Activated CD8-positive, alpha-beta T cell treated with anti-CD3 and anti-CD28 coated beads for 36 hours (primary cell): Measurements from ENCODE around the gene ARPP21. TPM values are rescaled to one million over a fixed set of nuclear protein-coding genes. Genes with fewer than 3 reads are reported as not detected.

Experiments used
- ATAC-seq: fragments of 200-7000 bp; cut with Tn5 transposase; one replicate; pipeline ENCODE4 v1.10.0; 2021; ENCODE audit warnings: mild to moderate bottlenecking, moderate library complexity
- CTCF ChIA-PET: fragments of 350-600 bp; sonication (Branson Sonifier 250); formaldehyde crosslinking; loops from one replicate; lab custom pipeline; 2021; ENCODE audit warnings: antibody characterized with exemption; lab: Charles Lee
- POLR2A ChIA-PET: fragments of 350-600 bp; sonication (Branson Sonifier 250); formaldehyde crosslinking; loops from one replicate; lab custom pipeline; 2021; ENCODE audit warnings: antibody characterized with exemption; lab: Charles Lee
- DNase-seq: peaks from one replicate; pipeline ENCODE4 v3.0.0-alpha.2; 2020
- H3K27ac Mint-ChIP-seq: one replicate; pipeline ENCODE4 v1.8.0; 2021; ENCODE audit warnings: mild to moderate bottlenecking, mixed read lengths
- H3K27me3 Mint-ChIP-seq: one replicate; pipeline ENCODE4 v1.8.0; 2021; ENCODE audit warnings: mixed read lengths
- H3K36me3 Mint-ChIP-seq: one replicate; pipeline ENCODE4 v1.8.0; 2021; ENCODE audit warnings: low read depth, mixed read lengths
- H3K4me1 Mint-ChIP-seq: one replicate; pipeline ENCODE4 v1.8.0; 2021; ENCODE audit warnings: low read depth, mixed read lengths
- H3K4me3 Mint-ChIP-seq: one replicate; pipeline ENCODE4 v1.8.0; 2021; ENCODE audit warnings: mild to moderate bottlenecking, moderate library complexity, mixed read lengths
- H3K9me3 Mint-ChIP-seq: one replicate; pipeline ENCODE4 v1.8.0; 2021; ENCODE audit warnings: mixed read lengths
- intact Hi-C: fragments of 100-400 bp; cut with micrococcal nuclease; formaldehyde crosslinking; loops from one replicate; pipeline ENCODE4 v1.10.0; 2022
- total RNA-seq, 2 experiments: library from RNA; stranded (reverse); gene quantifications; one replicate each; pipeline ENCODE4 v1.2.3, GENCODE V29; 2021
- TF ChIP-seq, protein P1 (sequence below): fragments of 200-600 bp; IDR thresholded peaks from one replicate; pipeline ENCODE4 v1.8.0; 2022; ENCODE audit warnings: antibody characterized with exemption, mild to moderate bottlenecking

Gene ARPP21
- total RNA-seq, 2 experiments from 2014 or later: not detected

DNA sequence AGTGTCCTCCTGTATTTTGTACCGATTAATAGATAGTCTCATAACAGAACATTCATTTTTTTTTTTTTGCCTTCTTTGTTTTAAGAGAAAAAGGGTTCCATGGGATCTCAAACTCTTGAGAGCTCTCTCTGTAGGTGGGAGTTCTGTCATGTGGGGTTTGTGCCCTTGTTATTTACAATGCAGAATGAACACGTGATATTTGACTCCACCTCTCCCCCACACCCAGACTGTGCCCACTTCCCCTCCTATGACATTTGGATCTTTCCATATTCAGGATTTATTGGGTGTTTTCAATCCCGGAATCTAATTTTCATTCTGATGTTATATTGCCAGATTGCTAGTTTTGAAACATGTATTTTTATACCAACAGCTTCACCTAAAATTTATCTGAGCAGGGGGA, 49.5 kb downstream of the ARPP21 start:
- H3K4me3 Mint-ChIP-seq: no peak overlapping the region
- no peaks in the 10 kb centered on the region for H3K36me3 Mint-ChIP-seq
- ChIA-PET POLR2A (no interaction called here), CTCF (no interaction called here)
- DNase-seq: no peak
- H3K4me1 Mint-ChIP-seq: no peaks in the 10 kb centered on the region
- ATAC-seq: no peak
- H3K27me3 Mint-ChIP-seq: no peaks in the 10 kb centered on the region
- H3K9me3 Mint-ChIP-seq: no peaks in the 10 kb centered on the region
- intact Hi-C loops: no loop called here
- TF ChIP-seq, protein P1, sequence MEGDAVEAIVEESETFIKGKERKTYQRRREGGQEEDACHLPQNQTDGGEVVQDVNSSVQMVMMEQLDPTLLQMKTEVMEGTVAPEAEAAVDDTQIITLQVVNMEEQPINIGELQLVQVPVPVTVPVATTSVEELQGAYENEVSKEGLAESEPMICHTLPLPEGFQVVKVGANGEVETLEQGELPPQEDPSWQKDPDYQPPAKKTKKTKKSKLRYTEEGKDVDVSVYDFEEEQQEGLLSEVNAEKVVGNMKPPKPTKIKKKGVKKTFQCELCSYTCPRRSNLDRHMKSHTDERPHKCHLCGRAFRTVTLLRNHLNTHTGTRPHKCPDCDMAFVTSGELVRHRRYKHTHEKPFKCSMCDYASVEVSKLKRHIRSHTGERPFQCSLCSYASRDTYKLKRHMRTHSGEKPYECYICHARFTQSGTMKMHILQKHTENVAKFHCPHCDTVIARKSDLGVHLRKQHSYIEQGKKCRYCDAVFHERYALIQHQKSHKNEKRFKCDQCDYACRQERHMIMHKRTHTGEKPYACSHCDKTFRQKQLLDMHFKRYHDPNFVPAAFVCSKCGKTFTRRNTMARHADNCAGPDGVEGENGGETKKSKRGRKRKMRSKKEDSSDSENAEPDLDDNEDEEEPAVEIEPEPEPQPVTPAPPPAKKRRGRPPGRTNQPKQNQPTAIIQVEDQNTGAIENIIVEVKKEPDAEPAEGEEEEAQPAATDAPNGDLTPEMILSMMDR: no peak
- no peak overlapping the region for H3K27ac Mint-ChIP-seq

DNA sequence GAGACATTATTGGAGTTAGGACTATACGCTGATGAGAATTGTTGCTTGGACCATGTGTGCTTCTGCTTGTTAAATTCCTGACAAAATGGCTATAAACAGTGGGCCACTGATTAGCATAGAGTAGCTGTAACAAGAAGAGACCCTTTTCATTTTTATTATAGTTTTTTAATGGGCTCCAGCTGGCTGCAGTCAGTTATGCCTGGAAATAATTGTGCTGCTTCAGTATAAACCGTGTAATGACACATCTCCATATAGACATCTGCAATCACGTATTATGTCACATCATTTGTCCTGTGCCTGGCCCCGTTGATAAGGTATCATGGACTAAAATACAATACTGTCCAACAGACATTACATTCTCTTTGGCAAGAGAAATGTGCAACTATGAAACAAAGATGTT, 50.9 kb downstream of the ARPP21 start:
- ChIA-PET CTCF (no interaction called here), POLR2A (no interaction called here)
- H3K4me1 Mint-ChIP-seq: no peaks in the 10 kb centered on the region
- no peaks in the 10 kb centered on the region for H3K9me3 Mint-ChIP-seq
- ATAC-seq: no peak
- intact Hi-C loops: no loop called here
- TF ChIP-seq, protein P1: no peak
- DNase-seq: no peak
- no peaks in the 10 kb centered on the region for H3K27me3 Mint-ChIP-seq
- H3K27ac Mint-ChIP-seq: no peak overlapping the region
- no peaks in the 10 kb centered on the region for H3K36me3 Mint-ChIP-seq
- H3K4me3 Mint-ChIP-seq: no peak overlapping the region

DNA sequence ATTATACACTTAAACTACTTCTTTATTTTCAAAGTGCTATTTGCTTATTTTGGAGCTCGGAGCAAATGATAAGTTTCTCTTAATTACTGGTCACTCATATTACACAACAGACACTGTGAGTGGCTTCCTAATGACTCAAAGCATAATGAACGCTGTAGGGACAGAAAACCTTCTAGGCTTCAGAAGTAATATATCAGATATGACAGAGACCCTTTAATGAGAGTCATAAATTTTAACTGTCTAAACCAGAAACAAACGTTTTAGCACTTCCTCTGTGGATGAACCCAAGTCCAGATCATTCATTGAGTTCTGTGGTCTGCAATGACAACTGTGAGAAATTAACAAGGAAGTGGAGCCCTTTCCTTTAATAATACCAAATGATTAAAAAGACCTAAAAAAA, 66.6 kb downstream of the ARPP21 start:
- intact Hi-C loops: no loop called here
- POLR2A ChIA-PET: no interaction called here
- CTCF ChIA-PET: no interaction called here
- Mint-ChIP-seq H3K4me1 (no peaks in the 10 kb centered on the region), H3K4me3 (no peak overlapping the region), H3K27me3 (no peaks in the 10 kb centered on the region), H3K36me3 (no peaks in the 10 kb centered on the region), H3K9me3 (no peaks in the 10 kb centered on the region), H3K27ac (no peak overlapping the region)
- TF ChIP-seq, protein P1: no peak
- no peak for DNase-seq
- ATAC-seq: no peak

DNA sequence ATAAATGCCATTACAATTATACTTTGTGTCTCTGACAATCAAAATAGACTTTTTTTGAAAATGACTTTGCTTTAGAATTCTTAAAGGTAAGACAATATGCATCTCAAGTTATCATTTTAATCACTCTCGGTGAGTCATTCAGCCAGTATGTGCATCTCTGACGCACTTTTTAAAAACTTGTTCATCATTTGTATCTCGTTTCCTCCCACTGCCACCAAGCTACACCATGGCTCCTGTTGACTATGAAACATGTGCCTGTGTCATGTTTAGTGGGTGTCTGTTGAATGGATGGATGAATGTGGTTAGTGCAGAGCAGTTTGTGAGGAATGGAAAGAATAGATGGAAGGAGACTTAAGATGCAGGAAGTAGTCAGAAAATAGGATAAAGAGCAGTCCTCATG, 68.6 kb downstream of the ARPP21 start:
- no peak for ATAC-seq
- ChIA-PET POLR2A (interaction anchor here (1.0 kb wide), 1 partner anchor 10 kb away, joined by 3 read pairs; no protein-coding TSS in a partner anchor), CTCF (no interaction called here)
- no peaks in the 10 kb centered on the region for H3K9me3 Mint-ChIP-seq
- no peak overlapping the region for H3K27ac Mint-ChIP-seq
- intact Hi-C loops: no loop called here
- no peak for DNase-seq
- TF ChIP-seq, protein P1: no peak
- H3K4me1 Mint-ChIP-seq: no peaks in the 10 kb centered on the region
- no peak overlapping the region for H3K4me3 Mint-ChIP-seq
- H3K27me3 Mint-ChIP-seq: no peaks in the 10 kb centered on the region
- no peaks in the 10 kb centered on the region for H3K36me3 Mint-ChIP-seq

DNA sequence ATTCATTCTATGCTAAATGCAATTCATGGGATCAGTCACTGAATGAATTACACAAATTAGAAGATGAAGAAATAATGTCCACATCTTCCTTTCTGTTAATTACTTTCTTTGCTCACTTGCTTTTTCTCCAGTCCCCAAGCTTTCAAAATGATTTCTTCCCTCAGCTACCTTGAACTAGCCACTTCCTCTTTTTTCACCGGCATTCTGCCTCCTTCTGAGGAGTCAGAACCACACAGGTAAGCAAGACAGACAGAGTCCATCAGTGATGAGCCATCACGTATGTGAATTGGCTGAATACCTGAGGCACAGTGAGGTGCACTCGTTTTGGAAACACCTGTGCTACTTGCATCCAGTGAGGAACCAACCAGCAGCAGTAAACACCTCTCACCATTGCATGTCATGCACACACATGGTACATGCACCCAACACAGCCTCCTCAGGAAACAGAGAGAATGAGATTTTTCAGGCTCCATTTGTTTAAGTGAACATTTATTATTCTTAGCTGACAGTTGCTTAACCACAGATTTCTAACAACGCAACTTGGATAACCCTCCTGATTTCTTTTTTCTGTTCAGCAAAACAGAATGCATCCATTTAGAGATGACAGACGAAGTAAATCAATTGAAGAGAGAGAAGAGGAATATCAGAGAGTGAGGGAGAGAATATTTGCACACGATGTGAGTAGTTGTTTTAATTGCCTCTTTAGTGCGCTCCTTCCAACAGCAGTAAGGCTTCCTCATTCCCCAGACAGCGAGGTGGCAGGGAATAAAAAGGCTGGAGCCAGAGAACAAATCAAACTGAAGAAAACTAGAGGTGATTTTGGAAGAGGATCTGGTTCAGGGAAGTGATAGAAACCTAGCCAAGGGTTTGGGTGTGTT, 69.3 kb downstream of the ARPP21 start:
- CTCF ChIA-PET: no interaction called here
- Mint-ChIP-seq H3K27me3 (no peaks in the 10 kb centered on the region), H3K4me3 (no peak overlapping the region), H3K9me3 (no peaks in the 10 kb centered on the region), H3K4me1 (no peaks in the 10 kb centered on the region), H3K27ac (no peak overlapping the region), H3K36me3 (no peaks in the 10 kb centered on the region)
- POLR2A ChIA-PET: interaction anchor here (1.0 kb wide), 1 partner anchor 11 kb away, joined by 3 read pairs; no protein-coding TSS in a partner anchor
- intact Hi-C loops: no loop called here
- TF ChIP-seq, protein P1: no peak
- ATAC-seq (no peak), DNase-seq (no peak)
